H1 (cell line): ENCODE data around the gene OR52E8. TPM values are rescaled to one million over a fixed set of nuclear protein-coding genes. Genes with fewer than 3 reads are reported as not detected.

Experiments
- CTCF ChIA-PET: fragments of 300-600 bp; sonication (Branson Sonifier 250); formaldehyde crosslinking; loops from one replicate; lab custom pipeline; 2021; ENCODE audit not compliant: partially characterized antibody; lab: Charles Lee
- POLR2A ChIA-PET: fragments of 300-600 bp; sonication (Branson Sonifier 250); formaldehyde crosslinking; loops from one replicate; lab custom pipeline; 2021; ENCODE audit warnings: inconsistent platforms; ENCODE audit not compliant: partially characterized antibody; lab: Charles Lee
- DNase-seq, 2 experiments: peaks; one replicate each; pipeline versions ENCODE4 v3.0.0 to v3.0.0-alpha.2; 2010 to 2022; ENCODE audit warnings: low spot score in 2 of 2, low read depth in 1 of 2, mixed read lengths in 1 of 2
- FAIRE-seq: peaks from 2 replicates; lab custom pipeline; 2011; peaks lifted over from hg19 to GRCh38; lab: Jason Lieb, UNC
- H2AFZ ChIP-seq: 2 replicates; pipeline ENCODE4 v1.8.1; 2012; ENCODE audit warnings: low read length, inconsistent platforms
- H2AK5ac ChIP-seq: 2 replicates; pipeline ENCODE4 v1.6.1; 2013; ENCODE audit warnings: low read depth, low read length
- H2BK120ac ChIP-seq: replicated peaks from 2 replicates; pipeline ENCODE3; 2013; ENCODE audit warnings: low read depth, low read length, inconsistent platforms
- H2BK12ac ChIP-seq: 2 replicates; pipeline ENCODE4 v1.6.1; 2013; ENCODE audit warnings: low read depth, low read length
- H2BK15ac ChIP-seq: 2 replicates; pipeline ENCODE4 v1.6.1; 2013; ENCODE audit warnings: low read length
- H2BK20ac ChIP-seq: 2 replicates; pipeline ENCODE4 v1.6.1; 2013; ENCODE audit warnings: low read length
- H2BK5ac ChIP-seq: 2 replicates; pipeline ENCODE4 v1.6.1; 2013; ENCODE audit warnings: low read depth, low read length
- H3K14ac ChIP-seq: 2 replicates; pipeline ENCODE4 v1.6.1; 2013; ENCODE audit warnings: inconsistent platforms; ENCODE audit not compliant: insufficient read length
- H3K18ac ChIP-seq: 2 replicates; pipeline ENCODE4 v1.6.1; 2013; ENCODE audit warnings: low read length; ENCODE audit errors: extremely low read depth
- H3K23ac ChIP-seq: 2 replicates; pipeline ENCODE4 v1.6.1; 2013; ENCODE audit warnings: inconsistent platforms; ENCODE audit not compliant: insufficient read length
- H3K23me2 ChIP-seq: 2 replicates; pipeline ENCODE4 v1.6.1; 2013; ENCODE audit warnings: low read depth, low read length
- H3K27ac ChIP-seq: 2 replicates; pipeline ENCODE4 v1.6.1; 2011; ENCODE audit warnings: low read depth, low read length, inconsistent platforms
- H3K27me3 ChIP-seq, 4 experiments: replicated peaks in 1 of 4; 1 replicate in 1 of 4; 2 replicates in 3 of 4; pipeline versions ENCODE4 v1.6.1 to v1.8.1; 2011 to 2013; ENCODE audit warnings: low read length in 3 of 4, mild to moderate bottlenecking in 3 of 4, inconsistent platforms in 2 of 4, mixed read lengths in 2 of 4, moderate library complexity in 1 of 4; ENCODE audit not compliant: control insufficient read depth in 3 of 4, insufficient read depth in 3 of 4; ENCODE audit errors: extremely low read depth in 1 of 4
- H3K36me3 ChIP-seq, 4 experiments: 2 replicates each; pipeline versions ENCODE4 v1.6.1 to v1.8.1; 2011 to 2013; ENCODE audit warnings: mild to moderate bottlenecking in 4 of 4, low read length in 3 of 4, moderate library complexity in 2 of 4, control low read depth in 1 of 4, inconsistent platforms in 1 of 4; ENCODE audit not compliant: insufficient read depth in 4 of 4, control insufficient read depth in 2 of 4
- H3K4ac ChIP-seq: replicated peaks from 2 replicates; pipeline ENCODE3; 2013; ENCODE audit warnings: low read length, low read depth, mixed read lengths, inconsistent platforms; ENCODE audit not compliant: insufficient read length
- H3K4me1 ChIP-seq, 4 experiments: replicated peaks in 1 of 4; 1 replicate in 1 of 4; 2 replicates in 3 of 4; pipeline versions ENCODE4 v1.6.1 to v1.8.1; 2011 to 2013; ENCODE audit warnings: low read length in 3 of 4, inconsistent platforms in 2 of 4, mixed read lengths in 1 of 4; ENCODE audit not compliant: insufficient read depth in 4 of 4, control insufficient read depth in 3 of 4
- H3K4me2 ChIP-seq, 2 experiments: 2 replicates each; pipeline versions ENCODE4 v1.6.1 to v1.8.1; 2011 to 2013; ENCODE audit warnings: low read depth in 2 of 2, low read length in 2 of 2, control low read depth in 1 of 2, inconsistent platforms in 1 of 2, mild to moderate bottlenecking in 1 of 2; ENCODE audit not compliant: insufficient read depth in 1 of 2
- H3K4me3 ChIP-seq, 4 experiments: fragments of 200-600, 300-600 bp in 1 of 4; sonication (generic), shearing (Covaris generic), sonication (Bioruptor Twin) in 1 of 4; 2 replicates each; pipeline versions ENCODE4 v1.5.1 to v1.8.1; 2011 to 2016; ENCODE audit warnings: low read length in 4 of 4, low read depth in 3 of 4, control low read depth in 2 of 4, inconsistent platforms in 2 of 4, mild to moderate bottlenecking in 2 of 4, mixed read lengths in 1 of 4, moderate library complexity in 1 of 4; ENCODE audit not compliant: insufficient read depth in 2 of 4; ENCODE audit errors: extremely low read depth in 1 of 4
- H3K56ac ChIP-seq: replicated peaks from 2 replicates; pipeline ENCODE3; 2013; ENCODE audit warnings: low read depth, mild to moderate bottlenecking, mixed read lengths, low read length, inconsistent platforms; ENCODE audit not compliant: insufficient read length
- H3K79me1 ChIP-seq: 2 replicates; pipeline ENCODE4 v1.6.1; 2013; ENCODE audit warnings: low read depth, low read length, control low read depth
- H3K79me2 ChIP-seq, 2 experiments: 2 replicates each; pipeline versions ENCODE4 v1.6.1 to v1.8.1; 2012 to 2013; ENCODE audit warnings: low read length in 2 of 2, mild to moderate bottlenecking in 2 of 2, inconsistent platforms in 1 of 2; ENCODE audit not compliant: insufficient read depth in 2 of 2, control insufficient read depth in 1 of 2
- H3K9ac ChIP-seq, 4 experiments: replicated peaks in 1 of 4; 1 replicate in 1 of 4; 2 replicates in 3 of 4; pipeline versions ENCODE4 v1.6.1 to v1.8.1; 2011 to 2013; ENCODE audit warnings: low read depth in 3 of 4, low read length in 3 of 4, control low read depth in 2 of 4, mild to moderate bottlenecking in 2 of 4, moderate library complexity in 2 of 4, inconsistent platforms in 1 of 4; ENCODE audit errors: extremely low read depth in 1 of 4
- H3K9me3 ChIP-seq, 2 experiments: 2 replicates each; pipeline versions ENCODE4 v1.6.1 to v1.8.1; 2012 to 2013; ENCODE audit warnings: mild to moderate bottlenecking in 2 of 2, moderate library complexity in 2 of 2, control low read depth in 1 of 2, inconsistent platforms in 1 of 2, low read depth in 1 of 2, low read length in 1 of 2, mixed read lengths in 1 of 2; ENCODE audit not compliant: insufficient read depth in 2 of 2
- H4K20me1 ChIP-seq, 2 experiments: replicated peaks in 1 of 2; 2 replicates each; pipeline versions ENCODE3 to v1.8.1; 2011 to 2013; ENCODE audit warnings: inconsistent platforms in 2 of 2, low read length in 2 of 2, mild to moderate bottlenecking in 1 of 2; ENCODE audit not compliant: insufficient read depth in 2 of 2, control insufficient read depth in 1 of 2
- H4K5ac ChIP-seq: 2 replicates; pipeline ENCODE4 v1.6.1; 2013; ENCODE audit warnings: low read length, low read depth, mixed read lengths, inconsistent platforms; ENCODE audit not compliant: insufficient read length
- H4K8ac ChIP-seq: 2 replicates; pipeline ENCODE4 v1.8.0; 2013; ENCODE audit warnings: mild to moderate bottlenecking, moderate library complexity, low read length, inconsistent platforms; ENCODE audit not compliant: insufficient read depth; ENCODE audit errors: extremely low read depth
- H4K91ac ChIP-seq: replicated peaks from 2 replicates; pipeline ENCODE3; 2013; ENCODE audit warnings: low read length, mixed read lengths, inconsistent platforms; ENCODE audit not compliant: insufficient read length
- NANOG ChIP-seq: IDR thresholded peaks from 2 replicates; pipeline ENCODE4 v1.6.1; 2011; ENCODE audit warnings: low read length, low read depth, mild to moderate bottlenecking, inconsistent platforms; ENCODE audit not compliant: insufficient read depth, poor library complexity, severe bottlenecking
- RAD21 ChIP-seq, 2 experiments: IDR thresholded peaks in 1 of 2; conservative IDR thresholded peaks in 1 of 2; 2 replicates each; pipeline ENCODE4 v1.6.1; 2011; ENCODE audit warnings: low read depth in 2 of 2, low read length in 2 of 2, improper control_type of control experiment in 1 of 2, inconsistent platforms in 1 of 2, mild to moderate bottlenecking in 1 of 2, moderate library complexity in 1 of 2
- TBP ChIP-seq: IDR thresholded peaks from 2 replicates; pipeline ENCODE4 v1.6.1; 2011; ENCODE audit warnings: low read depth, low read length, improper control_type of control experiment
- TCF12 ChIP-seq: IDR thresholded peaks from 2 replicates; pipeline ENCODE4 v1.6.1; 2011; ENCODE audit warnings: low read depth, mild to moderate bottlenecking, low read length
- WGBS, 2 experiments: shearing (Covaris generic) in 1 of 2; methylation state at CpG; one replicate each; pipeline versions ENCODE4 v1.1.6 to v1.1.7; 2013 to 2015; ENCODE audit warnings: low lambda C conversion rate in 2 of 2, mixed read lengths in 2 of 2, inconsistent platforms in 1 of 2, low coverage in 1 of 2, missing lambda C conversion rate in 1 of 2; ENCODE audit not compliant: insufficient replicate concordance in 2 of 2, insufficient coverage in 1 of 2, insufficient read length in 1 of 2; ENCODE audit errors: extremely low coverage in 1 of 2, missing lambda C conversion rate in 1 of 2; 5-methylcytosine and 5-hydroxymethylcytosine counted together
- polyA plus RNA-seq, 7 experiments: library from polyadenylated mRNA; depleted of rRNA in 3 of 7; stranded (reverse) in 5 of 7; unstranded in 2 of 7; fragments of >200 nt in 5 of 7; fragments of 200-250 nt in 2 of 7; gene quantifications; 1 replicate in 5 of 7; 2 replicates in 1 of 7; 4 replicates in 1 of 7; pipeline versions ENCODE4 v1.2.1 to v1.2.3, GENCODE V29; 2011 to 2013; ENCODE audit warnings: missing spikeins in 2 of 7, mixed read lengths in 2 of 7
- total RNA-seq: library from RNA; stranded (reverse); fragmentation: NEBNext Ultra II Directional; extraction: Animal tissue kit (Norgen Biotek cat#: 25700); gene quantifications from 2 replicates; pipeline ENCODE4 v1.2.1, GENCODE V29; 2021
- TF ChIP-seq, protein P1 (sequence below), 3 experiments: IDR thresholded peaks; 1 replicate in 2 of 3; 2 replicates in 1 of 3; pipeline versions ENCODE4 v1.5.1 to v1.6.1; 2011; ENCODE audit warnings: low read length in 3 of 3, mild to moderate bottlenecking in 3 of 3, inconsistent platforms in 2 of 3, low read depth in 1 of 3, moderate library complexity in 1 of 3; ENCODE audit not compliant: insufficient read depth in 1 of 3; ENCODE audit errors: control extremely low read depth in 1 of 3

The OR52E8 gene
- total and polyA plus RNA-seq, 2 of the 8 experiments (the other 6 are each of a cell fraction or from before 2014, with no cell fraction given): not detected

DNA sequence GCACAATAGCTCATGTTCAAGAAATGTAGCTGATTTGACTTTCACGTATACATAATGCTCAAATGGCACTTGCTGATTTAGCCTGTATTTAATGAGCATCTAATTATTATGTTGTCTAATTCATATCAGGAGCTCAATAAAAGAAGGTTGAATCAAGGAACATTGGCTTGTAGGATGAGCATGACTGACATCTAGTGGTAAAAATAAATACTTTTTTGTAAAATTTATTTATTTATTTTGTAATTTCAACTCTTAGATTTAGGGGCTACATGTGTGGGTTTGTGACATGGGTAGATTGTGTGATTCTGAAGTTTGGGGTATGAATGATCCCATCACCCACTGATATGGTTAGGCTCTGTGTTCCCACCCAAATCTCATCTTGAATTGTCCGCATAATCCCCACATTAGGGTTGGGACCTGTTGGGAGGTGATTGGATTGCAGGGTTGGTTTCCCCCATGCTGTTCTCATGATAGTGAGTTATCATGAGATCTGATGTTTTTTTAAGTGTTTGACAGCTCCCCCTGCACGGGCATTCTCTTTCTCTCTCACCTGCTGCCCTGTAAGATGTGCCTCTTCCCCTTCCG lies 33.8 kb upstream of the OR52E8 start:
- Histone ChIP-seq H3K56ac (no peak overlapping the region), H3K23ac (no peak overlapping the region), H3K23me2 (no peaks in the 10 kb centered on the region), H3K9me3 (no peaks in the 10 kb centered on the region), H3K18ac (no peak overlapping the region), H3K27ac (no peak overlapping the region), H3K4ac (no peak overlapping the region), H4K5ac (no peak overlapping the region), H2BK12ac (no peak overlapping the region), H3K79me2 (no peaks in the 10 kb centered on the region), H3K4me3 (no peak overlapping the region), H3K79me1 (no peaks in the 10 kb centered on the region), H2BK120ac (no peak overlapping the region), H3K4me1 (no peaks in the 10 kb centered on the region), H4K20me1 (no peaks in the 10 kb centered on the region), H2BK15ac (no peak overlapping the region), H4K8ac (no peak overlapping the region), H3K27me3 (no peaks in the 10 kb centered on the region), H3K4me2 (no peak overlapping the region), H2AFZ (0 out of 2 replicates have a peak overlapping the region, but pooled peaks have one; percentile 32), H3K36me3 (no peaks in the 10 kb centered on the region), H2AK5ac (no peak overlapping the region), H2BK20ac (no peak overlapping the region), H4K91ac (no peak overlapping the region), H2BK5ac (no peak overlapping the region), H3K9ac (no peak overlapping the region), H3K14ac (no peak overlapping the region)
- FAIRE-seq (no peak), DNase-seq (no peak)
- TF ChIP-seq TBP (no peak), NANOG (no peak), TCF12 (no peak), RAD21 (IDR thresholded peaks at IDR 0.05 in 1 of 2, conservative IDR thresholded peaks at IDR 0.05 in 1 of 2; ENCODE audit: low read depth in 2 of 2, low read length in 2 of 2) (peak in 1 of 2 experiments; percentile 49; a peak in 3 of 4 replicates)
- TF ChIP-seq, protein P1, sequence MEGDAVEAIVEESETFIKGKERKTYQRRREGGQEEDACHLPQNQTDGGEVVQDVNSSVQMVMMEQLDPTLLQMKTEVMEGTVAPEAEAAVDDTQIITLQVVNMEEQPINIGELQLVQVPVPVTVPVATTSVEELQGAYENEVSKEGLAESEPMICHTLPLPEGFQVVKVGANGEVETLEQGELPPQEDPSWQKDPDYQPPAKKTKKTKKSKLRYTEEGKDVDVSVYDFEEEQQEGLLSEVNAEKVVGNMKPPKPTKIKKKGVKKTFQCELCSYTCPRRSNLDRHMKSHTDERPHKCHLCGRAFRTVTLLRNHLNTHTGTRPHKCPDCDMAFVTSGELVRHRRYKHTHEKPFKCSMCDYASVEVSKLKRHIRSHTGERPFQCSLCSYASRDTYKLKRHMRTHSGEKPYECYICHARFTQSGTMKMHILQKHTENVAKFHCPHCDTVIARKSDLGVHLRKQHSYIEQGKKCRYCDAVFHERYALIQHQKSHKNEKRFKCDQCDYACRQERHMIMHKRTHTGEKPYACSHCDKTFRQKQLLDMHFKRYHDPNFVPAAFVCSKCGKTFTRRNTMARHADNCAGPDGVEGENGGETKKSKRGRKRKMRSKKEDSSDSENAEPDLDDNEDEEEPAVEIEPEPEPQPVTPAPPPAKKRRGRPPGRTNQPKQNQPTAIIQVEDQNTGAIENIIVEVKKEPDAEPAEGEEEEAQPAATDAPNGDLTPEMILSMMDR (IDR thresholded peaks at IDR 0.05; ENCODE audit: control extremely low read depth in 1 of 3, insufficient read depth in 1 of 3, low read depth in 1 of 3, low read length in 3 of 3): peak in 2 of 3 experiments; percentile 10 to 16; a peak in 2 of 4 replicates
- ChIA-PET CTCF (interaction anchor here (0.7 to 1.8 kb wide), 13 partner anchors 9 to 1254 kb away, joined by 3 to 12 read pairs (median 3); partner anchors contain the start of genes OR51D1 and OR52E6), POLR2A (interaction anchor here (0.5 kb wide), 1 partner anchor 296 kb away, joined by 3 read pairs; no protein-coding TSS in a partner anchor)
- WGBS, 2 experiments: 72% methylated on average over 3 of the region's 4 CpGs; no CpG with 5 or more reads in 1 of the 2 experiments
